Peyer's patch (tissue), 4 donors: Measurements from ENCODE around the gene PPBP. TPM values are rescaled to one million over a fixed set of nuclear protein-coding genes. Genes with fewer than 3 reads are reported as not detected.

Experiments used
- DNase-seq, 3 donors: peaks; one replicate each; pipeline ENCODE4 v3.0.0-alpha.2; 2017 to 2019
- H3K27ac ChIP-seq, 4 donors: fragments of 200-600 bp; sonication (generic); one replicate each; pipeline ENCODE4 v1.5.1; 2016 to 2019
- H3K27me3 ChIP-seq, 2 donors: fragments of 200-600 bp; sonication (generic); one replicate each; pipeline ENCODE4 v1.5.1; 2019
- H3K36me3 ChIP-seq, 3 donors: fragments of 200-600 bp; sonication (generic); one replicate each; pipeline ENCODE4 v1.5.1; 2016 to 2019
- H3K4me1 ChIP-seq, 4 donors: fragments of 200-600 bp; sonication (generic); one replicate each; pipeline ENCODE4 v1.5.1; 2016 to 2019
- H3K4me3 ChIP-seq, 4 donors: fragments of 200-600 bp; sonication (generic); 1 replicate in 3 of 4; 2 replicates in 1 of 4; pipeline ENCODE4 v1.5.1; 2016 to 2019; ENCODE audit warnings: mild to moderate bottlenecking in 1 of 4
- H3K9me3 ChIP-seq, 4 donors: fragments of 200-600 bp; sonication (generic); one replicate each; pipeline ENCODE4 v1.5.1; 2016 to 2019; ENCODE audit warnings: mild to moderate bottlenecking in 1 of 4
- POLR2A ChIP-seq, 2 donors: fragments of 450-650 bp; IDR thresholded peaks; one replicate each; pipeline ENCODE4 v1.5.1; 2017; ENCODE audit warnings: antibody characterized with exemption in 2 of 2, mild to moderate bottlenecking in 2 of 2, moderate library complexity in 2 of 2
- total RNA-seq, 4 donors: library from RNA; depleted of rRNA; stranded (reverse); fragments of >200 nt; gene quantifications; one replicate each; pipeline ENCODE4 v1.1.0, GENCODE V29; 2016
- TF ChIP-seq, protein P1 (sequence below), 6 experiments: fragments of 450-650 bp in 4 of 6; fragments of 200-600 bp in 2 of 6; sonication (generic) in 1 of 6; IDR thresholded peaks; one replicate each; pipeline ENCODE4 v1.5.1; 2017 to 2019; ENCODE audit warnings: antibody characterized with exemption in 6 of 6, mild to moderate bottlenecking in 3 of 6, moderate library complexity in 1 of 6

The PPBP gene
- total RNA-seq, 4 donors from 2014 or later: not detected

DNA sequence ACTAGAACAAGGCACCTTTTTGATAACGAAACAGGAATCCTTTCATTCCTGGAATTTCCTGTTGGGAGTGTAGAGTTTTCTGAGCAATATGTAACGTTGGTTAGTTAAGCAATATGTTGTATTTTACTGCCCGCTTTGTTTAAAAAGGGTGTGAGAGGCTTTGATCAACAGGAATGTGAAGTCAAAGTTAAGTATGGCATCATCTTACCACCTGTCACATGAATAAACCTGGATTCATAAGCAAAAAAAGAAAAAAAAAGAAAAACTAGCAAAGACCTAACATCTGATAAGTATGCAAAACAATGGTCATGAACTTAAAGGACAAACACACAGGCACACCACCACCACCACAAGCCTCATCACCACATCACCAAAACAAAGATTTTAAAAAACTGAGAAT lies 17.5 kb upstream of the PPBP start:
- Histone ChIP-seq H3K4me1 (no peaks in the 10 kb centered on the region), H3K27me3 (no peaks in the 10 kb centered on the region), H3K4me3 (no peak overlapping the region), H3K36me3 (no peaks in the 10 kb centered on the region), H3K9me3 (no peaks in the 10 kb centered on the region), H3K27ac (no peak overlapping the region)
- DNase-seq: no peak
- no peak for TF ChIP-seq POLR2A (IDR thresholded peaks at IDR 0.05)
- TF ChIP-seq, protein P1, sequence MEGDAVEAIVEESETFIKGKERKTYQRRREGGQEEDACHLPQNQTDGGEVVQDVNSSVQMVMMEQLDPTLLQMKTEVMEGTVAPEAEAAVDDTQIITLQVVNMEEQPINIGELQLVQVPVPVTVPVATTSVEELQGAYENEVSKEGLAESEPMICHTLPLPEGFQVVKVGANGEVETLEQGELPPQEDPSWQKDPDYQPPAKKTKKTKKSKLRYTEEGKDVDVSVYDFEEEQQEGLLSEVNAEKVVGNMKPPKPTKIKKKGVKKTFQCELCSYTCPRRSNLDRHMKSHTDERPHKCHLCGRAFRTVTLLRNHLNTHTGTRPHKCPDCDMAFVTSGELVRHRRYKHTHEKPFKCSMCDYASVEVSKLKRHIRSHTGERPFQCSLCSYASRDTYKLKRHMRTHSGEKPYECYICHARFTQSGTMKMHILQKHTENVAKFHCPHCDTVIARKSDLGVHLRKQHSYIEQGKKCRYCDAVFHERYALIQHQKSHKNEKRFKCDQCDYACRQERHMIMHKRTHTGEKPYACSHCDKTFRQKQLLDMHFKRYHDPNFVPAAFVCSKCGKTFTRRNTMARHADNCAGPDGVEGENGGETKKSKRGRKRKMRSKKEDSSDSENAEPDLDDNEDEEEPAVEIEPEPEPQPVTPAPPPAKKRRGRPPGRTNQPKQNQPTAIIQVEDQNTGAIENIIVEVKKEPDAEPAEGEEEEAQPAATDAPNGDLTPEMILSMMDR (IDR thresholded peaks at IDR 0.05): no peak

DNA sequence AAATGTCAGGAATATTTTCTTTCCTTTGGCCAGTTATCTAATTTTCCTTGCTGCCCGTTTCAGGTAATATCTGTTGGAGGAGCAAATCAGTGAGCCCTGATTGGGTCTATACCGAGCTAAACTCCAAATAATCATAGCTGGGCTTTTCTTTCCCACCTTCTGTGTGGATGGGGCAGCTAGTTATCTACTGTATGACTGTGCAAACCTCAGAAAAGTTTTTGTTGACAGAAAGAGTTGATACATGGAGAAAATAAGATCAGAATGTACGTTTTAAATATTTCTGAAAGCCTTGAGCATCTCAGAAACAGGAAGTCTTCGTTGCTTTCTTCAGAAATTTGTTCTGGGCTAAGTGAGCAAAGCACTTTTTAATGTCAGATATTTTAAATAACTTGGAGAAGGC lies 16.7 kb upstream of the PPBP start:
- TF ChIP-seq, protein P1 (IDR thresholded peaks at IDR 0.05): no peak
- TF ChIP-seq POLR2A (IDR thresholded peaks at IDR 0.05): no peak
- no peaks in the 10 kb centered on the region for H3K4me1 ChIP-seq
- no peaks in the 10 kb centered on the region for H3K36me3 ChIP-seq
- H3K27me3 ChIP-seq: no peaks in the 10 kb centered on the region
- no peak overlapping the region for H3K4me3 ChIP-seq
- no peaks in the 10 kb centered on the region for H3K9me3 ChIP-seq
- no peak overlapping the region for H3K27ac ChIP-seq
- DNase-seq: no peak

DNA sequence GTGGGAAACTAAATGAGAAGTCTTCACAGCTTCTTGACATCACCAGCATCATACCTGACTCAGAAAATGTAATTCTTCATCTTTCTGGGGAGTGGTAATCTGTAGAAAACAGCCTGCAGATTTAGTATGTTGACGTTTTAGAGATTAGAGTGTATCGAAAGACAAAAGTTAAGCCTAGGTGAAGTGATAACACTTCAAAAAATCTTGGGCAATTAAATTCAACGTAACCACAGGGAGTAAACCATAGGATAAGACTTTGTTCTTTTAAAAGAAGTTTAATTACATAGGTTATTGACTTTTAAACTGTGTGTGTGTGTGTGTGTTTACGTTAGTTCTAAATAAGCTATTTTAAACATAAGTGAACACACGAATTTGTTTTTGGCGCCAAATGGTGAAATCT lies 12.3 kb upstream of the PPBP start:
- Histone ChIP-seq H3K27ac (no peak overlapping the region), H3K27me3 (no peaks in the 10 kb centered on the region), H3K4me1 (no peaks in the 10 kb centered on the region), H3K36me3 (no peaks in the 10 kb centered on the region), H3K9me3 (no peaks in the 10 kb centered on the region), H3K4me3 (no peak overlapping the region)
- TF ChIP-seq, protein P1 (IDR thresholded peaks at IDR 0.05): no peak
- no peak for TF ChIP-seq POLR2A (IDR thresholded peaks at IDR 0.05)
- DNase-seq: no peak

- TF ChIP-seq, protein P1 (IDR thresholded peaks at IDR 0.05): no peak
- no peak for TF ChIP-seq POLR2A (IDR thresholded peaks at IDR 0.05)
- Histone ChIP-seq H3K4me1 (no peaks in the 10 kb centered on the region), H3K9me3 (no peaks in the 10 kb centered on the region), H3K4me3 (peak within 1 kb of the TSS in 2 of 4 donors; percentile 28 to 34), H3K27ac (no peak within 1 kb of the TSS), H3K27me3 (no peaks in the 10 kb centered on the region), H3K36me3 (no peaks in the 10 kb centered on the region)
- peak in 1 of 3 donors; percentile 51 for DNase-seq
Observed at GRCh38 chr4:73998040-73999011, 10.3 kb upstream of the PPBP start, which contains the start of gene CXCL5. TSS of gene CXCL5 (minus strand) at chr4:73998677. CDS start at chr4:73998581, 96 bp downstream.

DNA sequence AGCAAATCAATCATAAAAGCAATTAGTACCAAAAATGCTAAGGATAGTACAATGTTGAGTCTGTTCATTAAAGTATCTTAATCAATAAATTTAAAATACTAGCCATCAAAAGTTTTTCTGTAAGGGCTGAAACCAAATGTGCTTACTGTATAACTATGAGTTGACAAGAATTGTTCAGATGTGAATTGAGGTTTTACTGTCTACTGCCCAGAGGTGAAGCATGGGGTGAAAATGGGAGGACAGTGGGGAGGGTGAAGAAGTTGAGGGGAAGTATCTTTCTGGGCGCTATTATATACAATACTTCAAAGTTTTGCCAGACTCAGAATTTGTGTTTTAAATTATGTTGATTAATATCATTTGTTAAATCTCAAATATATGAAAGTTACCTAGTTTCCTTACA lies 4.1 kb upstream of the PPBP start:
- TF ChIP-seq, protein P1 (IDR thresholded peaks at IDR 0.05): no peak
- no peak for DNase-seq
- H3K36me3 ChIP-seq: no peaks in the 10 kb centered on the region
- no peaks in the 10 kb centered on the region for H3K9me3 ChIP-seq
- H3K4me1 ChIP-seq: no peaks in the 10 kb centered on the region
- H3K27ac ChIP-seq: no peak overlapping the region
- no peaks in the 10 kb centered on the region for H3K27me3 ChIP-seq
- no peak overlapping the region for H3K4me3 ChIP-seq
